DOHH2 (cell line): Measurements from ENCODE around the gene GLS.

Source experiments
- CTCF ChIP-seq: fragments of 200-600 bp; sonication (generic); IDR thresholded peaks from one replicate; pipeline ENCODE4 v1.5.1; 2014; ENCODE audit warnings: antibody characterized with exemption, mild to moderate bottlenecking, low read depth, low read length; ENCODE audit not compliant: poor library complexity, severe bottlenecking
- EZH2phosphoT487 ChIP-seq: fragments of 200-600 bp; sonication (generic); IDR thresholded peaks from 2 replicates; pipeline ENCODE4 v1.6.1; 2017; ENCODE audit warnings: borderline replicate concordance, mild to moderate bottlenecking, antibody characterized with exemption, low read length, moderate library complexity, mixed read lengths

- no peak for TF ChIP-seq CTCF
- TF ChIP-seq EZH2phosphoT487: no peak
Measured at GRCh38 chr2:190980630-190981209, 100.1 kb downstream of the GLS start.
